Renal cortical epithelial cell (primary cell): Measurements from ENCODE around the gene ASXL2. TPM values are rescaled to one million over a fixed set of nuclear protein-coding genes. Genes with fewer than 3 reads are reported as not detected.
"Not testable (repeated sequence)": the region's sequence is repeated elsewhere in the genome, so short reads cannot be mapped to it uniquely, and the experiment has no call there.

Experiments
- DNase-seq: peaks from one replicate; pipeline ENCODE4 v3.0.0-alpha.2; 2011; ENCODE audit warnings: low read depth
- total RNA-seq: library from RNA; depleted of rRNA; stranded (reverse); fragments of >200 nt; gene quantifications from 2 replicates; pipeline ENCODE4 v1.2.3, GENCODE V29; 2014

The ASXL2 gene
- total RNA-seq: 4.7 and 20.1 TPM in 2 replicates

- DNase-seq: peak; percentile 92
Observed at GRCh38 chr2:25878361-25879132, at the start of gene ASXL2. Gene ASXL2 (minus strand): TSS chr2:25878487. CDS start chr2:25878222, 265 bp downstream.

- no peak for DNase-seq
Observed at GRCh38 chr2:25926984-25927756, 48.9 kb upstream of the ASXL2 start.

DNA sequence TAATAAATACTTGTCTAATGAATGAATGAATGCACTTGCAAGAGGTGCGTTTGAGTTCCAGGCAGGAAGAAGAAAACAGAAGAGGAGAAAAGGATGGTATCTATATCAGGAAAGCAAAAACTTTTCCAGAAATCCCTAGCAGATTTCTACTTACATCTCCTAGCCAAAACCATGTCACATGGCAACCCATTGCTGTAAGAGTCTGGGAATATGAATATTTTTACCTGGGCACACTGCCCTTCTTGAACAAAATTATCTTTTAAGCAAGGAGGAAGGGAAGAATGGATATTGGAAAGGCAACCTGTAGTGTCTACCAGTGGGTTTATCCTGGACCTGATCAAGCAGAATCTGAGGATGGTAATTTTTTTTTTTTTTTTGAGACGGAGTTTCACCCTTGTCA, 44.2 kb upstream of the ASXL2 start:
- no peak for DNase-seq

- DNase-seq: no peak
Observed at GRCh38 chr2:25920786-25921415, 42.6 kb upstream of the ASXL2 start.

GRCh38 chr2:25920336-25920735, 42.0 kb upstream of the ASXL2 start:
- peak; percentile 40 for DNase-seq

DNA sequence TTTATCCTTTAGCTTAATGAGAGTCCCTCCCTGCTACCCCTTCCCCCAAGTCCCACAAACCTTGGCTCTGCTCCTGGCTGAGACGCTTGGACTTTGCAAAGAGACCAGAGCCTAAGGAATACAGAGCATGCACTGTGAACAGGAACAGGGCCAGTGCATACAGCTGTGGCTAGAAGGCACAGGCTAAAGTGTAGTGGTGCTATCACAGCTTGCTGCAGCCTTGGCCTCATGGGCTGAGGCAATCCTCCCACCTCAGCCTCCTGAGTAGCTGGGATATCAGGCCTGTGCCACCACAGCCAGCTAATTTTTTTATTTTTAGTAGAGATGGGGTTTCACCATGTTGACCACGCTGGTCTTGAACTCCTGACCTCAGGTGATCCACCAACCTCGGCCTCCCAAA, 39.5 kb upstream of the ASXL2 start:
- DNase-seq: no peak

DNA sequence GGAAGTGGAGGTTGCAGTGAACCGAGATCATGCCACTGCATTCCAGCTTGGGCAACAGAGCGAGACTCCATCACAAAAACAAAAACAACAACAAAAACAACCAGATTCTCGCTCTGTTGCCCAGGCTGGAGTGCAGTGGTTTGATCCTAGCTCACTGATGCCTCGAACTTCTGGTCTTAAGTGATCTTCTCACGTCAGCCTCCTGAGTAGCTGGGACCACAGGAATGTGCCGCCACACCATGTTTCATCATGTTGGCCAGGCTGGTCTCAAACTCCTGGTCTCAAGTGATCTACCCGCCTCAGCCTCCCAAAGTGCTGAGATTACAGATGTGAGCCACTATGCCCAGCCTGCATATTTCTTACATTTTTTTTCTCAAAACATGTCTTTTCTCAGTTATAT, 39.1 kb upstream of the ASXL2 start:
- not testable (repeated sequence) for DNase-seq

DNA sequence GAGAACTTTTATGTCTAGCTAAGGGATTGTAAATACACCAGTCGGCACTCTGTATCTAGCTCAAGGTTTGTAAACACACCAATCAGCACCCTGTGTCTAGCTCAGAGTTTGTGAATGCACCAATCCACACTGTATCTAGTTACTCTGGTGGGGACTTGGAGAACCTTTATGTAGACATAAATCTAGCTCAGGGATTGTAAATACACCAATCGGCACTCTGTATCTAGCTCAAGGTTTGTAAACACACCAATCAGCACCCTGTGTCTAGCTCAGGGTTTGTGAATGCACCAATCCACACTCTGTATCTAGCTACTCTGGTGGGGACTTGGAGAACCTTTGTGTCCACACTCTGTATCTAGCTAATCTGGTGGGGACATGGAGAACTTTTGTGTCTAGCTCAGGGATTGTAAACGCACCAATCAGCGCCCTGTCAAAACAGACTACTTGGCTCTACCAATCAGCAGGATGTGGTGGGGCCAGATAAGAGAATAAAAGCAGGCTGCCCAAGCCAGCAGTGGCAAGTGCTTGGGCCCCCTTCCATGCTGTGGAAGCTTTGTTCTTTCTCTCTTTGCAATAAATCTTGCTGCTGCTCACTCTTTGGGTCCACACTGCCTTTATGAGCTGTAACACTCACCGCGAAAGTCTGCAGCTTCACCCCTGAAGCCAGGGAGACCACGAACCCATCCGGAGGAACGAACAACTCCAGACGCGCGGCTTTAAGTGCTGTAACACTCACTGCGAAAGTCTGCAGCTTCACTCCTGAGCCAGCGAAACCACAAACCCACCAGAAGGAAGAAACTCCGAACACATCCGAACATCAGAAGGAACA, 37.9 kb upstream of the ASXL2 start:
- DNase-seq: not testable (repeated sequence)

DNA sequence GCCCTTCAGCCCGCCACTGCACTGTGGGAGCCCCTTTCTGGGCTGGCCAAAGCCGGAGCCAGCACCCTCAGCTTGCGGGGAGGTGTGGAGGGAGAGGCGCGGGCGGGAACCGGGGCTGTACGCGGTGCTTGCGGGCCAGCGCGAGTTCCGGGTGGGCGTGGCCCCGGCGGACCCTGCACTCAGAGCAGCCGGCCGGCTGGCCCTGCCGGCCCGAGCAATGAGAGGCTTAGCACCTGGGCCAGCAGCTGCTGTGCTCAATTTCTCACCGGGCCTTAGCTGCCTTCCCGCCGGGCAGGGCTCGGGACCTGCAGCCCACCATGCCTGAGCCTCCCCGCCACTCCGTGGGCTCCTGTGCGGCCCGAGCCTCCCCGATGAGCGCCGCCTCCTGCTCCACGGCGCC, 37.1 kb upstream of the ASXL2 start:
- DNase-seq: not testable (repeated sequence)

DNA sequence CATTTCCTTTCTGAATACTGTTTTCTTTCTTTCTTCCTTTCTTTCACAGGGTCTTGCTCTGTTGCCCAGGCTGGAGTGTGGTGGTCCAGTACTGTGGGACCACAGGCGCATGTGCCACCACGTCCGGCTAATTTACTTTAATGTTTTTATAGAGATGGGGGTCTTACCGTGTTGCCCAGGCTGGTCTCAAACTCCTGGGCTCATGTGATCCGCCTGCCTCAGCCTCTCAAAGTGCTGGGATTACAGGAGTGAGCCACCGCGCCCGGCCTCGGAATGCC, 35.3 kb upstream of the ASXL2 start:
- not testable (repeated sequence) for DNase-seq

DNA sequence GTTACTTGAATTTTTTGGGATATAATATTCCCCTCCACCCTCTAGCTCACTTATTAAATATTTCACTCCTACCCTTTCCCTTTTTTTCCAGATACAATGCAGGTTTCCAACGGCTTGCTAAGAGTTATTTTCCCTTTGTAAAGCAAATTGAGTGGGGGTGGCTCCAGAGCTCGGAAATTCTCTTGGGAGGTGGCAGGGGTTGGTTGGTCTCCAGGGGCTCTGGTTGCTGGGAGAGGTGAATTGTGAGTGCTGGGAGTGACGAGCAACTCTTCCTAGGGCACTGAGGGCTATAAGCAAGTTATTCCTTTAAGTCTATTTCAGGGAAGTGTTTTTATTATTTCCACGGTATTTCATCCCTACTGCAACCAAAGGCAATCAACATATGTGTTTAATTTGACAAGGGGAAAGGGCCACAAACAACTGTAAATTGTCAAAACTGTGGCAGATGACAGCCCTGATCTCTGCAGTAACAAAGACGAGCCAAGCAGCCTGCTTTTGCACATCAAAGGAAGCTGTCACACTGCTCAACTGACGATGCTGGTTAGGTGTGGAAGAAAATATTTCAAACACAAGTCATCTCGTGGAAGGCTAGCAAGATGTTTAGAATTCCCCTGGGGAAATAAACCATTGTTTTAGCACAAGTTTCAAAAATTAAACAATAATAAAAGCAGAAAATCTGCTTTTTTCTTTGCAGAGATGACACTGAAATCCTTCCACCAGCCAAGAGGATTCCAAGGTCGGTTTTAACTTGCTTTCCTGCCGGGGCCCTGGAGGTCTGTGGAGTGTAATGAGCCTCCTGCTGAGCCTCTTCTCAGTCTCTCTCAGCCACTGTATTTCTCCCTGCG, 34.8 kb upstream of the ASXL2 start:
- peak; percentile 21 for DNase-seq

DNA sequence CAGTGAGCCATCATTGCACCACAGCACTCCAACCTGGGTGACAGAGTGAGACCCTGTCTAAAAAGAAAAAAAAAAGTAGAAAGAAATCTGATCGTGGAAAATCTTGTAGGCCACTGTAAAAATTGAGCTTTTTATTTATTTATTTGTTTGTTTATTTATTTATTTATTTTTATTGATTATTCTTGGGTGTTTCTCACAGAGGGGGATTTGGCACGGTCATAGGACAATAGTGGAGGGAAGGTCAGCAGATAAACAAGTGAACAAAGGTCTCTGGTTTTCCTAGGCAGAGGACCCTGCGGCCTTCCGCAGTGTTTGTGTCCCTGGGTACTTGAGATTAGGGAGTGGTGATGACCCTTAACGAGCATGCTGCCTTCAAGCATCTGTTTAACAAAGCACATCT, 31.3 kb upstream of the ASXL2 start:
- DNase-seq: not testable (repeated sequence)

GRCh38 chr2:25905126-25905525, 26.8 kb upstream of the ASXL2 start:
- no peak for DNase-seq

- DNase-seq: no peak
Observed at GRCh38 chr2:25903216-25903776, 25.0 kb upstream of the ASXL2 start.

GRCh38 chr2:25899404-25899970, 21.2 kb upstream of the ASXL2 start:
- DNase-seq: no peak

- DNase-seq: no peak
Observed at GRCh38 chr2:25897506-25897905, 19.2 kb upstream of the ASXL2 start.

DNA sequence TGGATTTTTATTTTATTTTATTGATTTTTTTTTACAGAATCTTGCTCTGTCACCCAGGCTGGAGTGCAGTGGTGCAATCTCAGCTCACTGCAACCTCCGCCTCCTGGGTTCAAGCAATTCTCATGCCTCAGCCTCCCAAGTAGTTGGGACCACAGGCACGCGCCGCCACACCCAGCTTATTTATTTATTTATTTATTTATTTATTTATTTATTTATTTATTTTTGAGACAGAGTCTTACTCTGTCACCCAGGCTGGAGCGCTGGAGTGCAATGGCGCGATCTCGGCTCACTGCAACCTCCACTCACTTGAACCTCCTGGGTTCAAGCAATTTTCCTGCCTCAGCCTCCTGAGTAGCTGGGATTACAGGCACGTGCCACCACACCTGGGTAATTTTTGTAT, 18.0 kb upstream of the ASXL2 start:
- DNase-seq: not testable (repeated sequence)

DNA sequence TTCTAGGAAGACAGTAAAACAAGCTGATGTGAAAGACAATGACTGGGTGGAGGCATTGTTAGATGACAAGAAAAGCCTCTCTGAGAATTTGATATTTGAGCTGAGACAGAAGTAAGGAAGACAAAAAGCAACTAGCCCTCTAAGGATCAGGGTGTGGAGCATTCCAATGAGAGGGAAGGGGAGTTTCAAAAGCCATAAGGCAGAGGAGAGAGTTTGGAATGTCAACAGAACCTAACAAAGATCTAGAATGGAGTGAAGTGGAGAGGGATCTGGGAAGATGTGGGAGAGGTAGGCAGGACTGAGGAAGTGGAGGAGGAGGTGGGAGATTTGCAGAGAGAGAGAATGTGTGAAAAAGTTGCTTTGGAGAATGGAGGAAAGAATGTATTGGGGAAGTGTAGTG, 17.3 kb upstream of the ASXL2 start:
- no peak for DNase-seq

DNA sequence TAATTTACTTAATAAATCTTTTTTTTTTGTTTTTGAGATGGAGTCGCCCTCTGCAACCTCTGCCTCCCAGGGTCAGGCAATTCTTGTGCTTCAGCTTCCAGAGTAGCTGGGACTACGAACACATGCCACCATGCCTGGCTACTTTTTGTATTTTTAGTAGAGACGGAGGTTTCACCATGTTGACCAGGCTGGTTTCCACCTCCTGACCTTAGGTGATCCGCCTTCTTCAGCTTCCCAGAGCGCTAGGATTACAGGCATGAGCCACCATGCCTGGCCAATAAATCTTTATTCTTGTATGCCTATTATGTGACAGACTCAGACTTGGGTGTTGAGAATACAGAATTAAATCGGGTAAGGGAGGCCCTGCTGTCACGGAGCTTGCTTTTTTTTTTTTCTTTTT, 16.7 kb upstream of the ASXL2 start:
- no peak for DNase-seq

- no peak for DNase-seq
Observed at GRCh38 chr2:25894135-25894830, 16.0 kb upstream of the ASXL2 start.
